KOPT-K1 (cell line): Measurements from ENCODE around the gene AVP.
A peak's percentile ranks its signal among the peaks of the same experiment; 100 is the strongest.

Experiments used
- H3K27ac ChIP-seq: fragments of 200-600 bp; sonication (generic); 2 replicates; pipeline ENCODE4 v1.5.1; 2016; ENCODE audit warnings: antibody characterized with exemption, mild to moderate bottlenecking, low read depth, low read length; ENCODE audit not compliant: poor library complexity, severe bottlenecking
- H3K36me3 ChIP-seq: fragments of 200-600 bp; sonication (generic); 2 replicates; pipeline ENCODE4 v1.5.1; 2017; ENCODE audit warnings: antibody characterized with exemption, mild to moderate bottlenecking, low read length, moderate library complexity; ENCODE audit not compliant: insufficient read depth
- H3K9me3 ChIP-seq: fragments of 200-600 bp; sonication (generic); 2 replicates; pipeline ENCODE4 v1.5.1; 2017; ENCODE audit warnings: antibody characterized with exemption, low read length, mild to moderate bottlenecking; ENCODE audit not compliant: insufficient read depth, poor library complexity, severe bottlenecking

AVP gene

GRCh38 chr20:3101737-3102574 is 17.4 kb upstream of the AVP start:
- Histone ChIP-seq H3K27ac (no peak overlapping the region), H3K9me3 (no peaks in the 10 kb centered on the region), H3K36me3 (no peaks in the 10 kb centered on the region)

- no peaks in the 10 kb centered on the region for H3K9me3 ChIP-seq
- H3K27ac ChIP-seq = no peak overlapping the region
- H3K36me3 ChIP-seq = no peaks in the 10 kb centered on the region
Observed at GRCh38 chr20:3101251-3101650, 16.7 kb upstream of the AVP start.

GRCh38 chr20:3100480-3100879 is 16.0 kb upstream of the AVP start:
- no peaks in the 10 kb centered on the region for H3K36me3 ChIP-seq
- H3K27ac ChIP-seq = no peak overlapping the region
- H3K9me3 ChIP-seq = no peaks in the 10 kb centered on the region

- Histone ChIP-seq H3K36me3 (no peaks in the 10 kb centered on the region), H3K27ac (no peak overlapping the region), H3K9me3 (no peaks in the 10 kb centered on the region)
Observed at GRCh38 chr20:3094848-3095629, 10.5 kb upstream of the AVP start.

- no peaks in the 10 kb centered on the region for H3K36me3 ChIP-seq
- H3K9me3 ChIP-seq = no peaks in the 10 kb centered on the region
- peak overlapping the region; percentile 24 for H3K27ac ChIP-seq
Observed at GRCh38 chr20:3093861-3094361, 9.4 kb upstream of the AVP start.

GRCh38 chr20:3092611-3093379 is 8.3 kb upstream of the AVP start:
- no peak overlapping the region for H3K27ac ChIP-seq
- no peaks in the 10 kb centered on the region for H3K36me3 ChIP-seq
- no peaks in the 10 kb centered on the region for H3K9me3 ChIP-seq

GRCh38 chr20:3090565-3090964 is 6.0 kb upstream of the AVP start:
- Histone ChIP-seq H3K27ac (peak overlapping the region; percentile 24), H3K9me3 (no peaks in the 10 kb centered on the region), H3K36me3 (no peaks in the 10 kb centered on the region)

- Histone ChIP-seq H3K9me3 (no peaks in the 10 kb centered on the region), H3K36me3 (no peaks in the 10 kb centered on the region), H3K27ac (no peak overlapping the region)
Observed at GRCh38 chr20:3088031-3088430, 3.5 kb upstream of the AVP start.

- Histone ChIP-seq H3K9me3 (no peaks in the 10 kb centered on the region), H3K27ac (no peak overlapping the region), H3K36me3 (no peaks in the 10 kb centered on the region)
Observed at GRCh38 chr20:3085571-3086072, 1.1 kb upstream of the AVP start.

GRCh38 chr20:3084986-3085360 is 449 bp upstream of the AVP start:
- no peak overlapping the region for H3K27ac ChIP-seq
- no peaks in the 10 kb centered on the region for H3K36me3 ChIP-seq
- no peaks in the 10 kb centered on the region for H3K9me3 ChIP-seq

GRCh38 chr20:3082955-3083952 is 1.3 kb downstream of the AVP start:
- Histone ChIP-seq H3K36me3 (no peaks in the 10 kb centered on the region), H3K27ac (no peak overlapping the region), H3K9me3 (no peaks in the 10 kb centered on the region)

- Histone ChIP-seq H3K27ac (no peak overlapping the region), H3K9me3 (no peaks in the 10 kb centered on the region), H3K36me3 (no peaks in the 10 kb centered on the region)
Observed at GRCh38 chr20:3082306-3082951, 2.1 kb downstream of the AVP start.

- H3K36me3 ChIP-seq = no peaks in the 10 kb centered on the region
- no peak overlapping the region for H3K27ac ChIP-seq
- H3K9me3 ChIP-seq = no peaks in the 10 kb centered on the region
Observed at GRCh38 chr20:3081641-3082040, 2.9 kb downstream of the AVP start.
